ENCODE data around the gene BCKDHB. TPM values are rescaled to one million over a fixed set of nuclear protein-coding genes. Genes with fewer than 3 reads are reported as not detected.
A peak's percentile ranks its signal among the peaks of the same experiment; 100 is the strongest.

The BCKDHB gene
- total RNA-seq, 1 experiment from 2014 or later, result 29.7 TPM

- Histone ChIP-seq H3K9me3 (no peaks in the 10 kb centered on the region), H3K4me1 (no peaks in the 10 kb centered on the region; the same call in none of the 2 replicates), H3K27me3 (replicated peaks; ENCODE audit: control insufficient read depth, insufficient read depth, low read length) (no peaks in the 10 kb centered on the region), H3K4me3 (ENCODE audit: low read depth, low read length) (no peak overlapping the region), H3K36me3 (ENCODE audit: control insufficient read depth, insufficient read depth, low read length) (no peaks in the 10 kb centered on the region)
- Mint-ChIP-seq H3K4me1 (ENCODE audit: low read depth, unreplicated experiment) (no peaks in the 10 kb centered on the region), H3K9me3 (ENCODE audit: unreplicated experiment) (no peaks in the 10 kb centered on the region), H3K27me3 (ENCODE audit: insufficient read depth, unreplicated experiment) (no peaks in the 10 kb centered on the region), H3K4me3 (ENCODE audit: unreplicated experiment) (no peak overlapping the region), H3K27ac (ENCODE audit: unreplicated experiment) (no peak overlapping the region), H3K36me3 (ENCODE audit: insufficient read depth, unreplicated experiment) (no peaks in the 10 kb centered on the region)
- TF ChIP-seq CTCF (IDR thresholded peaks at IDR 0.05; ENCODE audit: insufficient read depth in 1 of 2, low read depth in 1 of 2, low read length in 1 of 2, severe bottlenecking in 1 of 2, unreplicated experiment in 1 of 2), result no peak
- ChIA-PET POLR2A (interaction anchor here (1.0 kb wide), 1 partner anchor 57 kb away, joined by 5 read pairs; the partner anchor contains the start of gene BCKDHB), CTCF (interaction anchor here (1.0 kb wide), 1 partner anchor 57 kb away, joined by 4 read pairs; the partner anchor contains the start of gene BCKDHB)
- DNase-seq, result peak in 1 of 2 experiments; percentile 15
- intact Hi-C loops (cut with micrococcal nuclease; ENCODE audit: unreplicated experiment), result no loop called here
- BruUV-seq (replicated peaks), result no TSS peak
Measured at GRCh38 chr6:80163754-80164187, 57.3 kb downstream of the BCKDHB start.

- no peak for DNase-seq
- H3K27ac Mint-ChIP-seq (ENCODE audit: unreplicated experiment), result no peak overlapping the region
- CTCF ChIA-PET, result no interaction called here
Measured at GRCh38 chr6:80165143-80165542, 58.7 kb downstream of the BCKDHB start.

GRCh38 chr6:80165819-80166218, 59.3 kb downstream of the BCKDHB start:
- Histone ChIP-seq H3K27me3 (replicated peaks; ENCODE audit: control insufficient read depth, insufficient read depth, low read length) (no peaks in the 10 kb centered on the region), H3K4me1 (no peaks in the 10 kb centered on the region; the same call in none of the 2 replicates), H3K9me3 (no peaks in the 10 kb centered on the region), H3K36me3 (ENCODE audit: control insufficient read depth, insufficient read depth, low read length) (no peaks in the 10 kb centered on the region), H3K4me3 (ENCODE audit: low read depth, low read length) (no peak overlapping the region)
- Mint-ChIP-seq H3K27ac (ENCODE audit: unreplicated experiment) (no peak overlapping the region), H3K9me3 (ENCODE audit: unreplicated experiment) (no peaks in the 10 kb centered on the region), H3K27me3 (ENCODE audit: insufficient read depth, unreplicated experiment) (no peaks in the 10 kb centered on the region), H3K4me1 (ENCODE audit: low read depth, unreplicated experiment) (no peaks in the 10 kb centered on the region), H3K36me3 (ENCODE audit: insufficient read depth, unreplicated experiment) (no peaks in the 10 kb centered on the region), H3K4me3 (ENCODE audit: unreplicated experiment) (no peak overlapping the region)
- BruUV-seq (replicated peaks), result no TSS peak
- intact Hi-C loops (cut with micrococcal nuclease; ENCODE audit: unreplicated experiment), result no loop called here
- no peak for DNase-seq
- TF ChIP-seq CTCF (IDR thresholded peaks at IDR 0.05; ENCODE audit: insufficient read depth in 1 of 2, low read depth in 1 of 2, low read length in 1 of 2, severe bottlenecking in 1 of 2, unreplicated experiment in 1 of 2), result no peak
- CTCF ChIA-PET, result no interaction called here
- POLR2A ChIA-PET, result no interaction called here

More at GRCh38 chr6:80165143-80165542, 58.7 kb downstream of the BCKDHB start:
- no peak overlapping the region for H3K4me3 Mint-ChIP-seq (ENCODE audit: unreplicated experiment)
- no peaks in the 10 kb centered on the region for H3K27me3 ChIP-seq (replicated peaks; ENCODE audit: control insufficient read depth, insufficient read depth, low read length)
- no peaks in the 10 kb centered on the region for H3K36me3 Mint-ChIP-seq (ENCODE audit: insufficient read depth, unreplicated experiment)
- TF ChIP-seq CTCF (IDR thresholded peaks at IDR 0.05; ENCODE audit: insufficient read depth in 1 of 2, low read depth in 1 of 2, low read length in 1 of 2, severe bottlenecking in 1 of 2, unreplicated experiment in 1 of 2), result no peak
- intact Hi-C loops (cut with micrococcal nuclease; ENCODE audit: unreplicated experiment), result no loop called here
- H3K9me3 ChIP-seq, result no peaks in the 10 kb centered on the region
- H3K4me1 Mint-ChIP-seq (ENCODE audit: low read depth, unreplicated experiment), result no peaks in the 10 kb centered on the region
- no peaks in the 10 kb centered on the region for H3K36me3 ChIP-seq (ENCODE audit: control insufficient read depth, insufficient read depth, low read length)
- no TSS peak for BruUV-seq (replicated peaks)
- H3K4me1 ChIP-seq, result no peaks in the 10 kb centered on the region; the same call in none of the 2 replicates
- H3K4me3 ChIP-seq (ENCODE audit: low read depth, low read length), result no peak overlapping the region
- POLR2A ChIA-PET, result no interaction called here
- no peaks in the 10 kb centered on the region for H3K9me3 Mint-ChIP-seq (ENCODE audit: unreplicated experiment)
- H3K27me3 Mint-ChIP-seq (ENCODE audit: insufficient read depth, unreplicated experiment), result no peaks in the 10 kb centered on the region

All from Caco-2 (cell line).